GM21390 (cell line): Measurements from ENCODE around the gene FAM50B.

Experiments used
- ATAC-seq: cut with Tn5 transposase; IDR thresholded peaks from one replicate; pipeline ENCODE4 v1.9.1; 2021; ENCODE audit not compliant: unreplicated experiment

FAM50B gene

DNA sequence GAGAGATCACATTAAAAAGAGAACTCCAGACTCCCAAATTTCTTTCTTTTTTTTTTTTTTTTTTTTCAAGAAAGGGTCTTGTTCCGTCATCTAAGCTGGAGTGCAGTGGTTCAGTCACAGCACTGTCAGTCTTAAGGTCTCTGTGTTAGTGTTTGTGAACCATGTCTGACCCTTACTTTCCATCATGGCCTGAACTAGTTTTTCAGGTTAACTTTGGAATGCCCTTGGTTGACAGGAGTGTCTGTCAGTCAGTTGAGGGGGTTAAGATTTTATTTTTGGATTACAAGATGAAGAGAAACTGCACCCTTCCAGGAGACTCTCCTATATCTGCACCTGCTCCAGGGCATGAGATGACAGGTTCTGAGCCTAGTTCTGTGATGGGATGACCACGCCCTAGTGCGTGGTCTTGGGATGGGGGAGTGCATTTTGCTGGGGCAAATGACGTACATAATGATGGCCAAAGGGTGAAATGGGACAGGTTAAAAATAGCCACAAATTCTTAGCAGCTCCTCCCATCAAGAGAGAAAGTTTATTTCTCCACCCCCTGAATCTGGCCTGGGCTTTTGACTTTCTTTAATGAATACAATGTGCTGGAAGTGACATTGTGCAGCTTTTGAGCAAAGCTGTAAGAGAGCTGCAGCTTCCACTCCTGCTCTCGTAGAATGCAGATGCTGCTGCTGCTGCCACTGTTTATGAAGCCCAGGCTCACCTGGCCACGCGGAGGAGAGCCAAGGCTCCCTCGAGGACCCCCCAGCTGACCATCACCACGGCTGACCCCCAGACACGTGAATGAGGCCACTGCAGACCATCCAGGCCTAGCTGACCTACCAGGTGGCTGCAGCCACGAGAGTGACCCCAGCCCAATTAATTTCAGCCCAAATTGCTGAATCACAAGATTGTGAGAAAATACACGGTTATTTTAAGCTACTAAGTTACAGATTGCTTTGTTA lies 29.7 kb upstream of the FAM50B start:
- ATAC-seq = no peak

DNA sequence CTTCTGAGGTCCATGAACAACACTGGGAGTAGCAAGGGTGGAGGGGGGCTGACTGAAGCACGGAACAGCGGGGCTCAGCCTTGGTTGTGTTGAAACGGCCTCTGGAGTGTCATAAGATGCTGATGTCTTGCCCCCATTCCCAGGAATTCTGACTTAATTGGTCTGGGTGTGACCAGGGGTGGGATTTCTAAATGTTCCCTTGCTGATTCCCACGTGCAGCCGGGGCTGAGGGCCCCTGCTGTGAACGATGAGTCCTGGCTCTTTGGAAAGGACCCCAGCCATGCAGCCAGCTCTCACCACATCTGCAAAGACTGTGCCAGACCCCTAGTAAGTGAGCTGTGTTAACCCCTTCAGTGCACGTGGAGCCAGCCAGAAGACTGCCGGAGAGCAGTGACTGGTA lies 28.6 kb upstream of the FAM50B start:
- ATAC-seq = no peak

DNA sequence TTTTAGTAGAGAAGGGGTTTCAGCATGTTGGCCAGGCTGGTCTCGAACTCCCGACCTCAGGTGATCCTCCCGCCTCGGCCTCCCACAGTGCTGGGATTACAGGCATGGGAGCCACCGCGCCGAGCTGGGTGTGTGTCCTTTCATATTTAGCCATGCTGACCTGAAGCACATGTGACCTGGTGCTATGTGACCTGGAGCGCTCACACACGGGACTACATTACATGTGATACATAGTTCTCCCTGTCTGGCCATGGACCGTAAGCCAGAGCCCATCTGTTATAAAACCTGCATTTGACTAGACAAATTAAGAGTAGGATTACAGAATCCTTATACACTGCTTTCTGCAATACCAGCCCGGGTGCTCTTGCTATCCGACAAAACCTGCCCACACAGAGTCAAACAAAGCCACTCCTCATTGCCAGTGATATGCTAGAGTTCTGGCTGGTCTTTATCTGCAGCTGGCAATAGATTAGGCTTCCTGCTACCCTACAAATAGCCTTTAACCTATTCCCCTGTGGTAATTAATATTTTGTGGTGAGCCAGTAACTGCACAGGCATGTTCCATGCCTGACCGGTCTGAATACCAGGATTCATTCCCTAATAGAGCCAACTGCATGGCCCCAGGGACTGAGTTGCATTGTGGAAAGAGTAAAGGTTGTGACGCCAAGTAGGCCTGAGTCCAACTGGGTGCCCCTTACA lies 26.3 kb upstream of the FAM50B start:
- ATAC-seq = no peak

DNA sequence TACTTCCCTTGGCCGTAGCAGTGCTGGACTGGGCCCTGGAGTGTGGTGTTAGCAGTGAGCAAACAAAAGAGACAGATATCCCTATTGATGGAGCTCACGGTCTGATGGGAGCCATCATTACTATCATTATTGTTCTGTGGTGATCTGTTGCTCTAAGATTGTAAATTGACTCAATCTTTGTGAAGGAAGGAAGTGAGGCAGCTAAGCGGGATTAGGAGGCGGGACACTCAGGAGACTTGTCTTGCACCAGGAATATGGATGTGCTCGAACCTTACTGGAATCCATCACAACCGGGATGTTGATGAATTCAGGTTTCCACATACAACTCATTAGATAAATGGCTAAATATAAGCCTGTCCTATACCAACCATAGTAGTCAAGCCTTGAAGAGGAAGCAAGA lies 25.5 kb upstream of the FAM50B start:
- no peak for ATAC-seq

DNA sequence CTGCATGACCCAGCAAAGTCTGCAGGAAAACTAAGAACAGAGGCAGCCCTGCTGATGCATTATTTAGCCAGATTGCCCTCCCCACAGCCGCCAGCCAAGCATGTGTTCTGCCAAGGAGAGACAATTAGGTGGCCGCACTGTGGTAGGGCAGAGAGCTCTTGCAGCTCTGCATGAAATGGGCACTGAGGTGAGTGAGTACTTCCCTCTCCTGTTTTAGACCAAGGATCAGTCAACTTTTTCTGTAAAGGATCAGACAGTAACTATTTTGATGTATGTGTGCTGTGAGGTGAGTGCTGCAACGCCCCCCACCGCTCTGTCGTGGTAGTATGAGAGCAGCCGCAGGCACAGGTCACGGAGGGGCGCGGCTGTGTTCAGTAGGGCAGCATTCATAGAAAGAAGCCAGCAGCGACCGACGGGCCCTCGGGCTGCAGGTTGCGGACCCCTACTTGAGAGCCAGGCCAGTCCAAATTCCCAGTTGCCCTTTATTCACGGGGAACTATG lies 23.8 kb upstream of the FAM50B start:
- ATAC-seq = no peak

DNA sequence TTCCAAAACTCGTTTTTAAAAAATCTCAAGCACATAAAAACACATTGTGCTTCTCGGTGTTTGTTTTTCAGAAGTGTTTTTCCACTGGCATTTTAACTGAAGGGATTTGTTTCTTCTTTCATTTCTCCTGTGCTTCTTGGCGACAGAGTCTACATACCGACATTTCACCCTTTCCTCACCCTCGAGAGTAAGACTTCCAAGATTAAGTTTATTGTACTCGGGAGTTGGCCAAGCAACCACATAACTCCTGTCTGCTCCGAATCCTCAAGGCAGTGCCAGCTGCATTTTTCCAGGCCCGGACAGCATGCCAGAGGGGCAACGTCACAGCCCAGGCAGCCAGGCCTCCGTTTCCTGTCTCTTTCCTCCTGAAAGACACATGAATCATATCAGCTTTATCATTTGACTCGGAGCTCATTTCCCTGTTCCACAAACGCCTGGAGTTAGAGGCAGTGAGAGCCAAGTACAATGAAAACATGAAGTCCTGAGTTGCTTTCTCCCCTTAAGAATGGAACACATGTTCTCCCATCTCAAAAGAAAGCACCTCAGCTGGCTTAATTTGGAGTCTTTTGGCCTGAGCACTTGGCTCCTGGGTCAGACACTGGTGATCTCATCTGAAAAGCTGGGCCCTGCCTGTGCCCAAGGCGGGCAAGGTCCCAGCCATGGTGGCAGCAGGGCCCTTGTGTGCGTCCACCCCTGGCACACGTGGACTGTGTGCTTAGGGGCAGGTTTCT lies 23.2 kb upstream of the FAM50B start:
- no peak for ATAC-seq

DNA sequence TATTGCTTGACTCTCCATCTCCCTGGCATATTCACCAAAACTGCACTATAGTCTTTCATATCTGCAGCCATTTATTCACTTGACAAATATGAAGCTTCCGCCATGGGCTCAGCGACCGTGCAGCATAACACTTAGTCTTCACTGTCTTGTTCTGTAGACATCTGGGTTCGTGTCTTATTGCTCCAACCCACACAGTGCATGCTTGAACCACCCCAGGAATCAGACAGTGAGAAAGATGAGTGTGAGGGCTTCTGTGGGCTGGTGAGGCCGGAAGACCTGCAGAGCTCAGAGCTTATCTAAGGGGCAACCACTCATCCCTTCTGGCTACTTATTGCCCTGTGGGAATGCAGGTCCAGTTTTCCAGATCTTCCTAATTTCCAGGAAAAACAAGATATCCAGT lies 19.9 kb upstream of the FAM50B start:
- ATAC-seq = no peak

DNA sequence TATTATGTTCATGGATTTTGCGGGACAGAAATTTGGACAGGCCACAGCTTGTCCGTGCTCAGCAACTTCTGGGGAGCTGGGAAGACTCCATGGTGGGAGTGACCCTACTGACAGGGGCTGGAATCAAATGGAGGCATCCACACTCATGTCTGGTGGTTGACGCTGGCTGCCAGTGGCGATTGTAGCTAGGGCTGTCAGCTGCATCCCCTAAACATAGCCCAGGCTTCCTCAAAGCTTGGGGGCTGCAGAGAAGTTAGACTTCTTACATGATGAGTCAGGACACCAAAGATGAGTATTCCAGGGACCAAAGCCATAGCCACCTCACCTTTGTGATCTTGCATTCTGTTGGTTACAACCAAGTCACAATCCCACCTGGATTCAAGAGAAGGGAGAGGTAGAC lies 18.4 kb upstream of the FAM50B start:
- no peak for ATAC-seq

DNA sequence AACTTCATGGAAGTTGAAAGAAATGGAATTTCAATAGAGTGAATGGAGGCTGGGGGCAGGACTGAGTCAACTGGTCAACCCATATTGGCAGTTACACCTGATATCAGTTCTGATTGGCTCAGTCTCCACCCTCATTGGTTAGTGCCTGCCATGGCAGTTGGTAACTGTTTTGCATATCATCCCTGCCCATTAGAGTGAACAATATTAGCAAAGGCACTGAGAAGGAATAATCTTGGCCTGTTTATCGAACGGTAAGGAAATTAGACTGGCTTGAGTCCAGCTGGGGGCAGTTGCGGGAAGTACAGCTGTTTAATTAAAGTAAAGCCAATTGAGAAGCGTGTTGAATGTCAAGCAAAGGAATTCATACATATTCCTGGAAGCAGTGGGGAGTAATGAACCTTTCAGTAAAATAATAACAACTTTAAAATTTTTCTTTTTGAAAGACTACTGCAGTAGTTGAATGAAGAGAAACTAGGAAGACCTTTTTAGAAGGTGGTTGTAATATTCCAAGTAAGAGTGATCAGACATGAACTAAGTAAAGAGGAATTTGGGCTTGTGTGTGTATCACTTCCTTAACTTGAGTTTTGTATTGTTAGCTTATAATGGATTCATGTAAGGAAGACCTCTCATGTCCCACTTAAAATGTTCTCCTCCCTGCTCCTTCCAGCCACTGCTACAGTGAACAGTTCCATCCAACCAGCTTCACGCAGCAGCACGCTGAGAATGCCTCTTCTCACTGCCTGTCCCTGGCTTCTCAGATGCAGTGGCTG lies 17.2 kb upstream of the FAM50B start:
- no peak for ATAC-seq

DNA sequence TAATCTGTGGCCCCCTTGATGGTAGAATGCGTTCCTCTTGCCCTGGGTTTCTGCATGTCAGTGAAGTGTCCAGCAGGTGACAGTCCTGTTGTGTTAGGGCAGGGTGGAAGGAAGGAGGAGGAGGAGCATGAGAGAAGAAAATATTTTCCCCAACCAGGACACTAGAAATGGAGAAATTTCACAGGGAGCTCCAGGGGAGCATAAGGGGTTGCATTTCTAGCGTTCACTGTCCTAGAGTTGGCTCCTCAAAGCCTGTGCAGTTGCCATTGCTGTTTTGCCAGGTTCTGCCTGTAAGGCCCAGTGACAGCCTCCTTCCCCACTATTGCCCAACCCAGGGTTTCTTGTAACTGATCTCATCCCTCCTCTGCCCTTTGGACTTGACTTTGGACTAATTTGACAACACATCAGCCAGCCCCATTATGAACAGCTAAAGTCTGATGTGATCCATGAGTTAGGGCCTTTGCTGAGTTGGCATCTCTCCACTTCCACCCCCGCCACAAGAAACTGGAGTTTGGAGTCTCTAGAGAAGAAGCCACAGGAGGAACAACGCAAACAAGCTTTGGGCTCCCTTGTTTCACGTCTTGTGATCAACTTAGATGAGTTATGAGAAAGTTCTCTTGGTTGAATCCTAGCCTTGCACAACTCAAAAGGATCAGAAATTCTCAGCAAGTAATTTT lies 14.0 kb upstream of the FAM50B start:
- ATAC-seq = no peak

DNA sequence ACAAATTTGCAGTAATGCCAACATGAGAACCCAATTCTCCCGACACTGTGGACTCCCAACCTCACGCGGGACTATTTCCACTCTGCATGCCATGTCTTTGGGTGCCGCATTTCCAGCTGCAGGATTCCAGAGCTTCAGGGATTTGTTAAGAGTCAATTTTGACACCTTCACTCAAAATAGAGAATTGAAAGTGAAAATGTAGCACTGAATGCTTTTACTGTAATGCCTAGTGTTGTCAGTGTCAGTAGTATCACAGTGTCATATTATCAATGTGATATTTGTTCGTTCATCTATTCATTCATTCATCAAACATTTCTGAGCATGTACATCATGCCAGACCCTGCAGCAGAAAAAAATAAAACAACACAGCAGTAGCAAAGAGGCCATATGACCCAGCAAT lies 13.4 kb upstream of the FAM50B start:
- no peak for ATAC-seq

DNA sequence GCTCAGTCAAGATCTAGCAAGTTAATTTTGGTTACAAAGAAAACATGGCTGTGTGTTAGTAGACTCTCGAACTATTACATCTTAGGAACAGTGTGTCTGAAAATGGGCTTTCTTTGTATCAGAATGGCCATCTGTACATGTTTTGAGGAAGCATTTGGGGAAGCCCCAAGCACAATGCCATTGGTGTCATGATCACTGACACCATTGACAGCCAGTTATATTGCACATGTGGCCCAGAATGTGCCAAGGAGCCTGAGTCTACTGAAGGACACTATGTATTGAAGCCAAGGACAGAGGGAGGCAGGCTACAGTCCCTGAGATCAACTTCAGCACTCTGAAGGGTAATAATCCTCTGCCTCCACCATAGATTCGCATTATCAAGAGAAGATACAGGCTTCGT lies 12.6 kb upstream of the FAM50B start:
- ATAC-seq = no peak

DNA sequence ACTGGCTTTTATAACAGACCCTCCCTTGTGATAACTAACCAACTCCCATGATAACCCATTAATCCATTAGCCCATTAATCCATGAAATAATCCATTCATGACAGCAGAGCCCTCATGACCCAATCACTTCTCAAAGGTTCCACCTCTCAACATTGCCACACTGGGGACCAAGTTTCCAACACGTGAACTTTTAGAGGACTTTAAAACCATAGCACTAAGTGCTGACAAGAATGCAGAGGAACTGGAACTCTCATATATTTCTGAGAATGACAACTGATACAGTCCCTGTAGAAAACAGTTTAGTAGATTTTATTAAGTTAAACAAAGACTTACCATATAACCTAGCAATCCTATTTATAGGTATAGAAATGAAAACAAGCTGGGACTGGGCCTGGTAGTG lies 11.4 kb upstream of the FAM50B start:
- ATAC-seq = no peak

DNA sequence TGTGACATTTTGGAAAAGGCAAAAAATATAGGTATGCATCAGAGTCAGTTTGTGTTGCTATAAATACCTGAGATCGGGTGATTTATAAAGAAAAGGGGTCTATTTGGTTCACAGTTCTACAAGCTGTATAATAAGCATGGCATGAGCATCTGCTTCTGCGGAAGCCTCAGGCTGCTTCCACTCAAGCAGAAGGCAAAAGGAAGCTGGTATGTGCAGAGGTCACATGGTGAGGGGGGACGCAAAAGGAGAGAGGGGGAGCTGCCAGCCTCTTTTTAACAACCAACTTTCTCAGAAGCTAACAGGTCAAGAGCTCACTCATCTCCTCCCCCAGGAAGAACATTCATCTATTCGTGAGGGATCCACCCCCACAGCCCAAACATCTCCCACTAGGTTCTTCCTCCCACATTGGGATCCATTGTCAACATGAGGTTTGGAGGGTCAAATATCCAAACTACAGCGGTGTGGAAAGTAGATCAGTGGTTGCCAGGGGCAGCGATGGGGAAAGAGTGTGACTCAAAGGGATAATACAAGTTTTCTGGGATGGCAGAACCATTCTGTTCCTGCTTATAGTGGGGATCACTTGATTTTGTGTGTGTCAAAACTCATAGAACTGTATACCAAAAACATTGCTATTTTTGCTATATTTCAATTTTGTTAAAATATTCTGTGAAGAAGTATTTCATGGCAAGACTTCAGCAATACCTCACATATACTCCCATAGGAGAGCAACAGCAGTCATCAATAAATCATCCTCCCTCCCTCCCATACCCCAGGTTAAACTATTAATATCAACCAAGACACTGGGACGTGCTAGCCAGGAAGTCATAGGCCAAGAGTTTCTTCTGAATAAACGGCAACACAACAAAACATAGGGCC lies 9.9 kb upstream of the FAM50B start:
- ATAC-seq = no peak

DNA sequence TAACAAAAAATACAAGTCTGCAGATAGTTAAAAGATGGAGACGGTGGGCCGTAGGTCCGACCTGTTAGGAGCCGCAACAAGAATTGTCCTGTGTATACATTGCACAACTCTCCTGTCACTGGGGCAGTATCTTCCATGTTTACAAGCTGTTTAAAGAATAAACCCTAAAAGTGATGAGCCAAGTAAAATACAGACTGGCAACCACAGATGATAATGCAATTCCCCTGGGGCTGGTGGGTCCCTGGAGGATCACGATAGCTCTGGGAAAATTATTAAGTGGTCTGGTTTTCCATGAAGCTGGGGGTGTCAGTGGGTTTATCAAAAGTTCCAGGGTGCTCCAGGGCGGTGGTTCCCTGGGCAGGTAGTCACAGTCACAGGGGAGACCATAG lies 8.1 kb upstream of the FAM50B start:
- no peak for ATAC-seq

DNA sequence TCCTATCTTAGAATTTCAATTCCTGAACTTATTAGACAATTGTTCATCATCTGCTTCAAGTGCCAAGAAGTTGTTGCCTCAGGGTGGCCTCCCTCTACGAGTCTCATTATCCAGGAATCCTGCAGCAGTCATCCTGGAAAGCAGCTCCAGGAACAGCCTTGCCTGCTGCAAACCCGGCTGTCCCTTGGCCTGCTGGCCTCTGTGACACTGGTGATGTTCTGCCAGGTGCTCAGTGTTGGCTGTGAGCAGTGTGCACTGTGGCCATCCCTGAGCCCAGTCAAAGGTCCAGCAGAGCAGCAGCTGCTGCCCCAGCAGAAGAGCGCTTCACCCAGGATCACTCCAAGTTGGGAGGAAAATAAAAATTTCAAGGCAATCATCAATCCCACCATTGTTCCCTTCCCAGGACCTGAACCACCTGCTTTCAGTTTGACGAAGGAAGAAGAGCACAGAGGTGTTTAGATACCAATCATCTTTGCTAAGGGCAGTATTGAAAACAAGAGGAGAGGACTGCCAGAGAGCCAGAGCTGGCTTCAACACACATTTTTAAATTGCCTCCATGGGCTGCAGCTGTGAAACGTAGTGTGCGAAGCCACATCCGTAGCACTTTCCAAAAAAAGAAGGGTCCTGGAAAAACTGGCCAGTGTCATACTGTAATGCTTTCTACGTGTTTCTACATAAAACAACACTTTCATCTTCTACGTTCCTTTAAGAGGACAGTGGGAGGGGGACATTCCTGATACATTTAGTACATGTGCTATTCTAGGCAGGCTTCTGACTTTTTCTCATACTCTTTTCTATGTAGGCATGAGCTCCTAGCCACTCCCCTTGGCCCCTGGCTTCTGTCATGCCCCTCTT lies 7.2 kb upstream of the FAM50B start:
- no peak for ATAC-seq

DNA sequence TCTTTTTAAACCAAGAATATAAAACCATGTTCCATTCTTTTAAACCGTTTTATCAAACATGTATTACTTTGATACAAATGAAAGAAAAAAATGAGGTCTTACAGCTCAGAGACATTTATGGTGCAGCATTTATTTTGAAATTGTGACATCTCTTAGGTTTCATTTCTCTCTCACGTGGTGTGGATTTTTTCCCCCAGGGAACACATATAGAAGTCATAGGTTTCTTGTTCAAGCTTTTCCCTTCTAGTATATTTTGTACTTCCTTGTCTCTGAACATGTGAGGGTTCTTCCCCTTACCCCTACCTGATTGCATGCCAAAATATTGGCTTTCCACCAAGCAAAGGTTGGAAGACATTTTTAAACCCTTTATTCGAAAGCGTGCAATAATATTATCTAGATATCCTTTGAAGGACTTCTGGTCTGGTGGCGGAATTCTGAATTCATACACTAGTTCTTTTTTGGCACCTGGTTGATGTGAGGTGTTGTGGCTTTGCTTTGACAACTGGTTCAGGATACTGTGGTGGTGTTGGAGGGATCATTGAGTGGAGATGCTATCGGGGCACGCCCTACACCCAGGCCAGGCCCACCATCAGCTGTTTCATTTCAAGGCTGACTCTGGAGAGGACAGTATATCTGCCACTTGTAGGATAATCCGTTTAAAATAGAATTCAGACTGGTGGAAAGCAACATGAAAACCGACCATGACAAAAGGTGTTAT lies 5.6 kb upstream of the FAM50B start:
- ATAC-seq = no peak

DNA sequence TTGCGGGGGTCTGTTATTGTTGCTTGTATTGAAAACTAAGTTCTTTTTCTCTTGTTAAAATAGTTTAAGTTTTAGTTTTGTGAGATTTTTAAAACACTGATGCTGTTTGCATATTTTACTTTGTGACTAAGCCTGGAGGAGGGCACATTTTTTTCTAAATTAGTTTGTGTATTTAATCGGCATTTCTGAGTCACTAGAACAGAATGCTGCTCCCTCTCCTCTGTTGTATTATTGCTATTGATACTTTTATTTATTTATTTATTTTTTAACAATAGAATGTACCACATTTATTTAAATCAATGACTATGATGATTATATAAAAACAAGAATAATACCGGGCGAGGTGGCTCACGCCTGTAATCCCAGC lies 5.1 kb upstream of the FAM50B start:
- no peak for ATAC-seq
